Parathyroid adenoma (tissue), 2 donors: ENCODE measurements around the gene ZNF697.
"Not testable (repeated sequence)": the region's sequence is repeated elsewhere in the genome, so short reads cannot be mapped to it uniquely, and the experiment has no call there.

Source experiments
- H2AFZ ChIP-seq: fragments of 300-600 bp; sonication (generic); one replicate; pipeline ENCODE4 v1.7.0; 2017; ENCODE audit warnings: antibody characterized with exemption, mild to moderate bottlenecking
- H3K27ac ChIP-seq: fragments of 300-600 bp; sonication (generic); one replicate; pipeline ENCODE4 v1.7.0; 2017
- H3K27me3 ChIP-seq: fragments of 300-600 bp; sonication (generic); one replicate; pipeline ENCODE4 v1.7.0; 2017; ENCODE audit warnings: low read length; ENCODE audit not compliant: control insufficient read depth, insufficient read depth
- H3K36me3 ChIP-seq: fragments of 300-600 bp; sonication (generic); one replicate; pipeline ENCODE4 v1.7.0; 2017; ENCODE audit warnings: low read length; ENCODE audit not compliant: control insufficient read depth, insufficient read depth
- H3K4me1 ChIP-seq: fragments of 300-600 bp; sonication (generic); one replicate; pipeline ENCODE4 v1.7.0; 2017; ENCODE audit warnings: control low read depth
- H3K4me2 ChIP-seq: fragments of 300-600 bp; sonication (generic); one replicate; pipeline ENCODE4 v1.7.0; 2017; ENCODE audit warnings: low read length
- H3K4me3 ChIP-seq: fragments of 300-600 bp; sonication (generic); one replicate; pipeline ENCODE4 v1.7.0; 2017; ENCODE audit warnings: low read depth, low read length
- H3K79me2 ChIP-seq: fragments of 300-600 bp; sonication (generic); one replicate; pipeline ENCODE4 v1.7.0; 2017; ENCODE audit warnings: control low read depth
- H3K9ac ChIP-seq: fragments of 300-600 bp; sonication (generic); one replicate; pipeline ENCODE4 v1.7.0; 2017; ENCODE audit warnings: mild to moderate bottlenecking
- H3K9me3 ChIP-seq: fragments of 300-600 bp; sonication (generic); one replicate; pipeline ENCODE4 v1.7.0; 2017; ENCODE audit warnings: low read length; ENCODE audit not compliant: control insufficient read depth
- CTCF ChIP-seq: fragments of 300-600 bp; sonication (generic); IDR thresholded peaks from one replicate; pipeline ENCODE4 v1.7.0; 2017; ENCODE audit warnings: antibody characterized with exemption, mild to moderate bottlenecking
- donor health status: primary hyperparathyroidism.

Gene ZNF697

DNA sequence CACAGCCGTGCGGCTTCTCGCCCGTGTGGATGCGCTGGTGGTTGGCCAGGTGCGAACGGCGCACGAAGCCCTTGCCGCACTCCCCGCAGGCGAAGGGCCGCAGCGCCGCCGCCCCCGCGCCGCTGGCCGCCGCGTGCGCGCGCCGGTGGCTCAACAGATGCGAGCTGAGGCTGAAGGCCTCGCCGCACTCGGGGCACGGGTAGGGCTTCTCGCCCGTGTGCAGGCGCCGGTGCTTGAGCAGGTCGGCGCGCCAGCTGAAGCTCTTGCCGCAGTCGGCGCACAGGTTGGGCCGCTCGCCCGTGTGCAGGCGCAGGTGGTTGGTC, 24.9 kb downstream of the ZNF697 start:
- no peak overlapping the region for H2AFZ ChIP-seq
- no peaks in the 10 kb centered on the region for H3K9me3 ChIP-seq
- no peaks in the 10 kb centered on the region for H3K79me2 ChIP-seq
- H3K9ac ChIP-seq, result no peak overlapping the region
- H3K36me3 ChIP-seq, result no peaks in the 10 kb centered on the region
- no peak overlapping the region for H3K4me2 ChIP-seq
- H3K27ac ChIP-seq, result no peak overlapping the region
- no peak overlapping the region for H3K4me3 ChIP-seq
- no peak for TF ChIP-seq CTCF
- H3K27me3 ChIP-seq, result no peaks in the 10 kb centered on the region
- H3K4me1 ChIP-seq, result peaks cover 3% of the 10 kb centered on the region

DNA sequence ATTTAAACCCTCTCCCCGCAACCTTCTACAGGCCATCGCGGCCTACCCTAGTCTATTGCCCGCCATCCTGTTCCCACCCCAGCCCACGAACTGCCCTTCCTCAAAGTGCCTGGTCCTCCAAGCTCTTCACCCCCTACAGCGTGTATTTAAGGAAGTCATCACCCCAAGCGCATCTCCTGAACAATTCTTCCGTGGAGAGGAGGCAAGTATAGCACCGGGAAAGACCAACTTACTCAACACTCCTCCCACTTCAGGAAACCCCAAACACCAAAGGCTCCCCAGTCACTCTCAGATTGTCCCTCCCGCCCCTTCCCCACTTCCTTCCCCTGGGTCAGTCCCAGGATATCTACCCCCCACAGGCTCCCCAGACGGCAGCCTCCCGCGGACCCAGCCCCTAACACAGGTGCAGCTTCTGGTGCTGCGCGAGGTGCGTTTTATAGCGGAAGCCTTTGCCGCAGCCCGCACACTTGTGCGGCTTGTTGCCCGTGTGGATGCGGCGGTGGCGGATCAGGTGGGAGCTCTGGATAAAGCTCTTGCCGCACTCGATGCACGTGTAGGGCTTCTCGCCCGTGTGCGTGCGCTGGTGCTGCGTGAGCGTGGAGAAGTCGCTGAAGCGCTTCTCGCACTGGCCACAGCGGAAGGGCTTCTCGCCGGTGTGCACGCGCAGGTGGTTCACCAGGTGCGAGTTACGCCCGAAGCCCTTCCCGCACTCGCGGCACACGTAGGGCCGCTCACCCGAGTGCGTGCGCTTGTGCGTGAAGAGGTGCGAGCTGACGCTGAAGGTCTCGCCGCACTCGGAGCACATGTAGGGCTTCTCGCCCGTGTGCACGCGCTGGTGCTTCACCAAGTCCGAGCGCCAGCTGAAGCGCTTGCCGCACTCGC, 25.5 kb downstream of the ZNF697 start:
- no peak for TF ChIP-seq CTCF

DNA sequence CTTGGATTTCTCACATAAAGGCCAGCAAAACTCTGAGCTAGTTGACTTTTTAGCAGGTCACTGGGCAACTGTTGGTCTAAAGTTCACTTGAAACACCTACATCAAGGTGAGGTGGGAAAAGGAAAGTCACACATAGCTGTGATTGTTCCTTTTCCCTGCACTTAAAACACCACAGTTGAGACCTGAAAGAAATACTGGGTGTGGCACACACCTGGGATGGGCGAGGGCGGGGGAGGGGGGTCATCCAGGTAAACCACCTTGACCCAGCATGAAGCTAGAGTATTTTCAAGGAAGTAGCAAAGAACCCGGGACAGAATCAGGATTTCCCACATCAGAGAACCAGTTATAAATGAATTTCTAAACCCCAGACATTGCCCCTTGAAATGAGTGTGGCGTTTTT, 26.4 kb downstream of the ZNF697 start:
- peaks cover 8% of the 10 kb centered on the region for H3K4me1 ChIP-seq

More for the DNA sequence above, 25.5 kb downstream of the ZNF697 start:
- H3K4me2 ChIP-seq, result no peak overlapping the region
- no peaks in the 10 kb centered on the region for H3K79me2 ChIP-seq
- no peaks in the 10 kb centered on the region for H3K36me3 ChIP-seq
- no peak overlapping the region for H3K27ac ChIP-seq
- H3K4me3 ChIP-seq, result no peak overlapping the region
- no peaks in the 10 kb centered on the region for H3K27me3 ChIP-seq
- no peak overlapping the region for H3K9ac ChIP-seq
- H3K9me3 ChIP-seq, result no peaks in the 10 kb centered on the region
- H2AFZ ChIP-seq, result no peak overlapping the region
- H3K4me1 ChIP-seq, result peaks cover 5% of the 10 kb centered on the region

DNA sequence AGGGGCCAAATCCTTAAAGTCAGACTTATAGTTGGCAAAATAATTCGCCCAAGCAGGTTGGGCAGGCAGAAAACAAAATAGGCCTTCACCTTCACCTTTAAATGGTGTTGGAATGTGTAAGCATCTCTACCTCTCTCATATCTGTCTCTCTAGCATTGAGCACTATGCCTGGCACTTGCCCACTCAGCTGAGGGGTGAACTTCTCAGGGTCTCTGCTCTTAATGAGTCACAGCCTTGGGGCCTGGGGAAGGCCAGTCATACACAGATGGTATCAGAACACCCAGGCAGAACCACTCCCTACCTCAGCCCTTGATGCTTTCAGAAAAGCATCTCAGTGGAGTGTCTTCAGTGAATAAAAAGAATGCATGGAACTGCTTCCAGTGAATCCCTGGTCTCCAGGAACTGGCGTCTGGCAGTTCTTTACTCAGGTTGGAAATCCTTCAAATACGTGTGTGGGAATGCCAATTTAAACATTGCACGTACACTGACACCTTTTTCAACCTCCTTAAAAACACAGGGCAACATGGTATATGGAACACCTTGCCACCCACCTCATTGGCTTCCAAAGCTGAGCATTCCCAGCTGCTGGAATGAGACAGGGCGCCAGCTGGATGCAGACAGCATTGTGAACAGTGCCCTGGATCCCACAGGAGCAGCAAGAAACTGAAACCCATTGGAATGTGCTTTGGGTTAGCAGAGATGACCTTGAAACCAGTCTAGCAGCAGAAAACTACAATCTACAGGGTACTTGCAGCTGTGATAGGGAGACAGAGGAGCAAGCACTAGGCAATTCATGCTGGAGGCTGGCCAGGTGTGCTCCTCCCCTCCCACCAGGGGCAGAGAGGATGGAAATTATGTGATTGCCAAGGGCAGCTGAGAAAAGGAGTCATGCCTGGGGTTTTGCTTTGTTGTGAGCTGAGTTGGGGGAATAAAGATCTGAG, 30.0 kb downstream of the ZNF697 start:
- no peak overlapping the region for H2AFZ ChIP-seq
- H3K27ac ChIP-seq, result peak overlapping the region; percentile 58
- H3K4me1 ChIP-seq, result peaks cover 13% of the 10 kb centered on the region

More for the DNA sequence above, 26.4 kb downstream of the ZNF697 start:
- Histone ChIP-seq H3K27ac (no peak overlapping the region), H3K79me2 (no peaks in the 10 kb centered on the region), H3K4me2 (no peak overlapping the region), H3K36me3 (no peaks in the 10 kb centered on the region), H3K9ac (no peak overlapping the region), H3K4me3 (no peak overlapping the region), H3K27me3 (no peaks in the 10 kb centered on the region), H2AFZ (no peak overlapping the region), H3K9me3 (no peaks in the 10 kb centered on the region)
- TF ChIP-seq CTCF, result no peak

GRCh38 chr1:119616748-119617147, 31.3 kb downstream of the ZNF697 start:
- not testable (repeated sequence) for H3K4me3 ChIP-seq, H3K36me3 ChIP-seq, H3K9ac ChIP-seq, H3K79me2 ChIP-seq, H2AFZ ChIP-seq, H3K27me3 ChIP-seq, H3K4me2 ChIP-seq, H3K9me3 ChIP-seq
- Histone ChIP-seq H3K27ac (peak overlapping the region; percentile 58), H3K4me1 (peaks cover 13% of the 10 kb centered on the region)

More for the DNA sequence above, 30.0 kb downstream of the ZNF697 start:
- H3K4me3 ChIP-seq, result peak overlapping the region; percentile 16
- no peak overlapping the region for H3K9ac ChIP-seq
- no peak for TF ChIP-seq CTCF
- no peaks in the 10 kb centered on the region for H3K27me3 ChIP-seq
- H3K9me3 ChIP-seq, result no peaks in the 10 kb centered on the region
- H3K4me2 ChIP-seq, result peak overlapping the region; percentile 55
- H3K36me3 ChIP-seq, result no peaks in the 10 kb centered on the region
- H3K79me2 ChIP-seq, result no peaks in the 10 kb centered on the region

DNA sequence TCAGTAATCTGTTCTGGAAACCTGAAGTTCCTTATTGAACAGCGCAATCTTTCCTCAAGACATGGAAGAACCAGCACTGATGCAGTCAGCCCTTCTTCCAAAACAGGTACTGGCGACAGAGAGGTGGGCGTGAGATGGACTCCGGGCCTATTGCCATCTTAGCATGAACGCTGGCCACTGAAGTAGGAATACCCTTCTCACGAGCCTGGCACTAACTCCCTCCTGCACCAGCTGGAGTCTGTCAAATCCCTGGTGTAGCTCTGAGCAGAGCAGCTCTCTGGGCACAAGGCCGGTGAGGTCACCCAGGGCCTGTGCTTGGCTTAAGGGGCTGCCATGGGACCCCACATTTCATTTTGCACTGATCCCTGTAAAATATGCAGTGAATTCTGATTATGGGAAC, 33.0 kb downstream of the ZNF697 start:
- not testable (repeated sequence) for H3K27me3 ChIP-seq, H3K27ac ChIP-seq, H3K36me3 ChIP-seq, H3K9ac ChIP-seq, H3K4me3 ChIP-seq, H2AFZ ChIP-seq, H3K79me2 ChIP-seq, H3K9me3 ChIP-seq, H3K4me2 ChIP-seq
- H3K4me1 ChIP-seq, result peaks cover 13% of the 10 kb centered on the region
